IMR-90 (cell line): ENCODE results near the gene MFSD2A. TPM values are rescaled to one million over a fixed set of nuclear protein-coding genes. Genes with fewer than 3 reads are reported as not detected.

Experiments
- ATAC-seq: fragments of 200-7000 bp; cut with Tn5 transposase; 2 replicates; pipeline ENCODE4 v1.9.1; 2020; ENCODE audit warnings: low read depth, mild to moderate bottlenecking, moderate library complexity
- BruUV-seq: library from RNA; stranded (reverse); fragments of 400-500 nt; replicated peaks from 2 replicates; lab custom pipeline; 2021; lab: Mats Ljungman, UMichigan
- CTCF ChIA-PET: fragments of 300-600 bp; formaldehyde crosslinking; extraction: SDS; loops from one replicate; lab custom pipeline; 2021; ENCODE audit warnings: antibody characterized with exemption; lab: Yijun Ruan, JAX
- POLR2A ChIA-PET: fragments of 300-600 bp; sonication (Branson Sonifier 250); formaldehyde crosslinking; loops from one replicate; lab custom pipeline; 2022; ENCODE audit warnings: antibody characterized with exemption; ENCODE audit not compliant: unreplicated experiment; lab: Charles Lee
- DNase-seq: peaks from one replicate; pipeline ENCODE4 v3.0.0; 2013
- H2AFZ ChIP-seq: replicated peaks from 2 replicates; pipeline ENCODE3; 2013; ENCODE audit warnings: low read length, mild to moderate bottlenecking; ENCODE audit not compliant: poor library complexity
- H2AK5ac ChIP-seq: 2 replicates; pipeline ENCODE4 v1.6.1; 2013; ENCODE audit warnings: low read depth, low read length, inconsistent platforms
- H2AK9ac ChIP-seq: replicated peaks from 2 replicates; pipeline ENCODE3; 2013; ENCODE audit warnings: mild to moderate bottlenecking, low read depth, low read length, moderate library complexity; ENCODE audit not compliant: poor library complexity
- H2BK120ac ChIP-seq: 2 replicates; pipeline ENCODE4 v1.6.1; 2013; ENCODE audit warnings: low read depth, low read length, inconsistent platforms
- H2BK15ac ChIP-seq: 3 replicates; pipeline ENCODE4 v1.6.1; 2013; ENCODE audit warnings: low read depth, low read length, inconsistent platforms
- H2BK20ac ChIP-seq: 2 replicates; pipeline ENCODE4 v1.6.1; 2013; ENCODE audit warnings: low read depth, mild to moderate bottlenecking, inconsistent platforms, low read length, moderate library complexity
- H2BK5ac ChIP-seq: 2 replicates; pipeline ENCODE4 v1.6.1; 2013; ENCODE audit warnings: mild to moderate bottlenecking, low read depth, low read length, inconsistent platforms; ENCODE audit not compliant: poor library complexity, severe bottlenecking
- H3K14ac ChIP-seq: replicated peaks from 2 replicates; pipeline ENCODE4 v1.6.1; 2013; ENCODE audit warnings: low read depth, low read length, inconsistent platforms
- H3K18ac ChIP-seq: 2 replicates; pipeline ENCODE4 v1.6.1; 2013; ENCODE audit warnings: low read depth, low read length, control low read depth
- H3K23ac ChIP-seq: 2 replicates; pipeline ENCODE4 v1.6.1; 2013; ENCODE audit warnings: low read depth, low read length, inconsistent platforms
- H3K27ac ChIP-seq: 2 replicates; pipeline ENCODE4 v1.5.1; 2013; ENCODE audit warnings: mild to moderate bottlenecking, control low read depth, low read length; ENCODE audit not compliant: insufficient read depth
- H3K27me3 ChIP-seq: 2 replicates; pipeline ENCODE4 v1.6.1; 2013; ENCODE audit warnings: low read length; ENCODE audit not compliant: control insufficient read depth, insufficient read depth
- H3K36me3 ChIP-seq: 2 replicates; pipeline ENCODE4 v1.6.1; 2013; ENCODE audit warnings: low read length, mixed read lengths; ENCODE audit not compliant: control insufficient read depth, insufficient read depth
- H3K4ac ChIP-seq: 2 replicates; pipeline ENCODE4 v1.6.1; 2013; ENCODE audit warnings: low read depth, low read length, inconsistent platforms
- H3K4me1 ChIP-seq: 2 replicates; pipeline ENCODE4 v1.6.1; 2013; ENCODE audit warnings: low read length, mixed read lengths; ENCODE audit not compliant: control insufficient read depth, insufficient read depth
- H3K4me2 ChIP-seq: 2 replicates; pipeline ENCODE4 v1.6.1; 2013; ENCODE audit warnings: low read depth, mild to moderate bottlenecking, control low read depth, low read length, moderate library complexity
- H3K4me3 ChIP-seq: 2 replicates; pipeline ENCODE4 v1.5.1; 2013; ENCODE audit warnings: low read depth, mild to moderate bottlenecking, control low read depth, low read length, moderate library complexity; ENCODE audit not compliant: insufficient read depth
- H3K56ac ChIP-seq: 2 replicates; pipeline ENCODE4 v1.6.1; 2013; ENCODE audit warnings: low read length, inconsistent platforms; ENCODE audit not compliant: insufficient read depth; ENCODE audit errors: extremely low read depth
- H3K79me1 ChIP-seq, 2 experiments: 2 replicates each; pipeline ENCODE4 v1.6.1; 2013; ENCODE audit warnings: low read length in 2 of 2, inconsistent platforms in 1 of 2, low read depth in 1 of 2
- H3K9ac ChIP-seq: 2 replicates; pipeline ENCODE4 v1.6.1; 2013; ENCODE audit warnings: low read depth, low read length, control low read depth
- H3K9me1 ChIP-seq: 2 replicates; pipeline ENCODE4 v1.6.1; 2013; ENCODE audit warnings: low read length, inconsistent platforms; ENCODE audit not compliant: insufficient read depth
- H3K9me3 ChIP-seq: 2 replicates; pipeline ENCODE4 v1.6.1; 2013; ENCODE audit warnings: low read length; ENCODE audit not compliant: control insufficient read depth, insufficient read depth
- H4K20me1 ChIP-seq: 2 replicates; pipeline ENCODE4 v1.6.1; 2013; ENCODE audit warnings: low read length, inconsistent platforms; ENCODE audit not compliant: insufficient read depth
- H4K5ac ChIP-seq: 2 replicates; pipeline ENCODE4 v1.6.1; 2013; ENCODE audit warnings: mild to moderate bottlenecking, low read depth, low read length, control low read depth
- H4K8ac ChIP-seq, 2 experiments: 2 replicates each; pipeline ENCODE4 v1.6.1; 2013; ENCODE audit warnings: low read depth in 2 of 2, low read length in 2 of 2, control low read depth in 1 of 2, inconsistent platforms in 1 of 2
- H4K91ac ChIP-seq: 2 replicates; pipeline ENCODE4 v1.6.1; 2013; ENCODE audit warnings: low read depth, low read length, inconsistent platforms; ENCODE audit not compliant: insufficient read depth
- MXI1 ChIP-seq: IDR thresholded peaks from 2 replicates; pipeline ENCODE4 v1.6.1; 2012; ENCODE audit warnings: low read depth, mild to moderate bottlenecking, low read length, moderate library complexity, borderline replicate concordance
- SMC3 ChIP-seq: fragments of 150-350 bp; IDR thresholded peaks from 2 replicates; pipeline ENCODE4 v1.6.1; 2016; ENCODE audit warnings: low read depth, mild to moderate bottlenecking, antibody characterized with exemption, low read length, moderate library complexity
- WGBS, 2 experiments: methylation state at CpG; one replicate each; pipeline versions ENCODE4 v1.1.5 to v1.1.7; 2013; ENCODE audit warnings: missing lambda C conversion rate in 2 of 2; ENCODE audit not compliant: insufficient read length in 1 of 2; ENCODE audit errors: extremely low coverage in 2 of 2; 5-methylcytosine and 5-hydroxymethylcytosine counted together
- dilution Hi-C: fragments of 300-500 bp; cut with HindIII; formaldehyde crosslinking; loops from one replicate; pipeline ENCODE4 v1.14.3; 2018; ENCODE audit warnings: low sequenced_read_pairs; ENCODE audit not compliant: unreplicated experiment
- in situ Hi-C: fragments of 300-500 bp; cut with MboI; formaldehyde crosslinking; loops from 3 replicates; pipeline ENCODE4 v1.14.3; 2019; ENCODE audit warnings: low sequenced_read_pairs, inconsistent platforms, mixed read lengths
- intact Hi-C: fragments of 100-400 bp; cut with micrococcal nuclease; formaldehyde crosslinking; loops from 2 replicates; pipeline ENCODE4 v1.10.0; 2022
- polyA plus RNA-seq, 3 experiments: library from polyadenylated mRNA; depleted of rRNA; stranded (reverse); fragments of >200 nt; gene quantifications; 2 replicates each; pipeline ENCODE4 v1.2.3, GENCODE V29; 2012; ENCODE audit warnings: low replicate concordance in 1 of 3
- total RNA-seq: library from RNA; depleted of rRNA; stranded (reverse); fragments of >200 nt; gene quantifications from 2 replicates; pipeline ENCODE4 v1.2.3, GENCODE V29; 2012

Gene MFSD2A
- total and polyA plus RNA-seq, 2 of the 4 experiments (the other 2 are of a cell fraction): 5.7 to 7.3 TPM

- Histone ChIP-seq H3K27ac (no peak overlapping the region), H3K79me1 (no peaks in the 10 kb centered on the region), H3K9ac (no peak overlapping the region), H4K91ac (no peak overlapping the region), H2BK5ac (no peak overlapping the region), H4K5ac (no peak overlapping the region), H2AFZ (no peak overlapping the region), H4K8ac (no peak overlapping the region), H2AK5ac (no peak overlapping the region), H2AK9ac (no peak overlapping the region), H2BK120ac (no peak overlapping the region), H3K23ac (no peak overlapping the region), H4K20me1 (no peaks in the 10 kb centered on the region), H3K4ac (no peak overlapping the region), H3K56ac (no peak overlapping the region), H3K9me3 (no peaks in the 10 kb centered on the region), H3K36me3 (no peaks in the 10 kb centered on the region), H3K4me1 (peaks cover 6% of the 10 kb centered on the region), H2BK20ac (no peak overlapping the region), H2BK15ac (no peak overlapping the region), H3K9me1 (peaks cover 4% of the 10 kb centered on the region; the same call in 1 of the 2 replicates), H3K4me3 (no peak overlapping the region), H3K4me2 (no peak overlapping the region), H3K27me3 (peaks cover 10% of the 10 kb centered on the region; the same call in 1 of the 2 replicates), H3K14ac (no peak overlapping the region), H3K18ac (no peak overlapping the region)
- no peak for TF ChIP-seq SMC3
- no peak for TF ChIP-seq MXI1
- DNase-seq: no peak
- dilution Hi-C loops: no loop called here
- no TSS peak for BruUV-seq
- POLR2A ChIA-PET: interaction anchor here (0.6 kb wide), 1 partner anchor 12 kb away, joined by 3 read pairs; no protein-coding TSS in a partner anchor
- intact Hi-C loops: no loop called here
- peak; percentile 21; the same call in 1 of the 2 replicates for ATAC-seq
- 37% methylated on average over 2 of the region's 7 CpGs; no CpG with 5 or more reads in 1 of the 2 experiments for WGBS, 2 experiments
- CTCF ChIA-PET: interaction anchor here (1.2 to 1.4 kb wide), 3 partner anchors 10 to 103 kb away, joined by 3 to 8 read pairs (median 4); no protein-coding TSS in a partner anchor
- in situ Hi-C loops: no loop called here
Observed at GRCh38 chr1:39928809-39929587, 25.9 kb upstream of the MFSD2A start.
